GM12878 (cell line): ENCODE data around the gene AFAP1L2. TPM values are rescaled to one million over a fixed set of nuclear protein-coding genes. Genes with fewer than 3 reads are reported as not detected.

Experiments used
- ATAC-seq: fragments of 200-7000 bp; cut with Tn5 transposase; 3 replicates; pipeline ENCODE4 v1.9.1; 2020; ENCODE audit warnings: mild to moderate bottlenecking, moderate library complexity
- BruUV-seq: library from RNA; stranded (reverse); fragments of 400-500 nt; replicated peaks from 2 replicates; lab custom pipeline; 2021; lab: Mats Ljungman, UMichigan
- CTCF ChIA-PET: fragments of 300-600 bp; sonication (Branson Sonifier 250); formaldehyde crosslinking; extraction: SDS; loops from one replicate; lab custom pipeline; 2021; ENCODE audit warnings: inconsistent platforms; lab: Yijun Ruan, JAX
- POLR2A ChIA-PET: fragments of 350-600 bp; formaldehyde crosslinking; extraction: SDS; loops from one replicate; lab custom pipeline; 2021; ENCODE audit warnings: inconsistent platforms; lab: Charles Lee
- RAD21 ChIA-PET: fragments of 300-600 bp; sonication (Branson Sonifier 250); formaldehyde crosslinking; loops from one replicate; lab custom pipeline; 2023; ENCODE audit warnings: antibody characterized with exemption; ENCODE audit not compliant: unreplicated experiment; lab: Charles Lee
- SMC1A ChIA-PET: fragments of 300-600 bp; sonication (Branson Sonifier 250); formaldehyde crosslinking; loops from one replicate; lab custom pipeline; 2023; ENCODE audit not compliant: unreplicated experiment, uncharacterized antibody; lab: Charles Lee
- DNase-seq: peaks from one replicate; pipeline ENCODE4 v3.0.0-alpha.2; 2011; ENCODE audit warnings: low read depth, low spot score
- FAIRE-seq: peaks from 3 replicates; lab custom pipeline; 2011; peaks lifted over from hg19 to GRCh38; lab: Jason Lieb, UNC
- H2AFZ ChIP-seq: 2 replicates; pipeline ENCODE4 v1.6.0; 2011; ENCODE audit warnings: low read depth, low read length, control low read depth; ENCODE audit not compliant: control insufficient read depth
- H3K27ac ChIP-seq: 2 replicates; pipeline ENCODE4 v1.5.1; 2011; ENCODE audit warnings: control low read depth; ENCODE audit not compliant: control insufficient read depth, insufficient read depth
- H3K27me3 ChIP-seq, 2 experiments: replicated peaks in 1 of 2; 2 replicates each; pipeline versions ENCODE4 v1.6.0 to v1.6.1; 2011; ENCODE audit warnings: low read length in 1 of 2; ENCODE audit not compliant: control insufficient read depth in 2 of 2, insufficient read depth in 2 of 2
- H3K36me3 ChIP-seq, 2 experiments: 2 replicates each; pipeline ENCODE4 v1.5.1; 2011; ENCODE audit warnings: low read length in 1 of 2; ENCODE audit not compliant: control insufficient read depth in 2 of 2, insufficient read depth in 2 of 2
- H3K4me1 ChIP-seq: 2 replicates; pipeline ENCODE4 v1.6.1; 2011; ENCODE audit warnings: mild to moderate bottlenecking, low read length, moderate library complexity, mixed read lengths; ENCODE audit not compliant: control insufficient read depth, insufficient read depth
- H3K4me2 ChIP-seq: 2 replicates; pipeline ENCODE4 v1.6.0; 2011; ENCODE audit warnings: control low read depth; ENCODE audit not compliant: control insufficient read depth, insufficient read depth
- H3K4me3 ChIP-seq: fragments of 200-600 bp; sonication (generic); 2 replicates; pipeline ENCODE4 v1.5.1; 2016
- H3K79me2 ChIP-seq: 2 replicates; pipeline ENCODE4 v1.6.0; 2011; ENCODE audit warnings: low read length; ENCODE audit not compliant: control insufficient read depth, insufficient read depth
- H3K9ac ChIP-seq: 2 replicates; pipeline ENCODE4 v1.8.0; 2011; ENCODE audit warnings: low read length, control low read depth, mixed read lengths; ENCODE audit not compliant: control insufficient read depth, insufficient read depth
- H3K9me3 ChIP-seq: replicated peaks from 3 replicates; pipeline ENCODE4 v1.5.1; 2011; ENCODE audit warnings: mild to moderate bottlenecking, low read length; ENCODE audit not compliant: control insufficient read depth, insufficient read depth
- H4K20me1 ChIP-seq: 2 replicates; pipeline ENCODE4 v1.6.0; 2011; ENCODE audit not compliant: control insufficient read depth, insufficient read depth
- ESRRA ChIP-seq: IDR thresholded peaks from 2 replicates; pipeline ENCODE4 v1.6.1; 2012; ENCODE audit warnings: mild to moderate bottlenecking, low read length, improper control_type of control experiment
- RB1 ChIP-seq: fragments of 450-650 bp; formaldehyde crosslinking; IDR thresholded peaks from 2 replicates; pipeline ENCODE4 v1.6.1; 2017; ENCODE audit warnings: mild to moderate bottlenecking, borderline replicate concordance
- SUPT20H ChIP-seq: IDR thresholded peaks from 2 replicates; pipeline ENCODE4 v1.6.1; 2011; ENCODE audit warnings: low read depth, mild to moderate bottlenecking, low read length, moderate library complexity, borderline replicate concordance; ENCODE audit not compliant: control insufficient read depth
- TARDBP ChIP-seq: IDR thresholded peaks from 2 replicates; pipeline ENCODE4 v1.6.1; 2016; ENCODE audit warnings: borderline replicate concordance
- TCF7 ChIP-seq: IDR thresholded peaks from 2 replicates; pipeline ENCODE4 v1.6.1; 2014; ENCODE audit warnings: antibody characterized with exemption, borderline replicate concordance
- WGBS: methylation state at CpG from one replicate; pipeline ENCODE4 v1.1.6; 2016; ENCODE audit warnings: low lambda C conversion rate; ENCODE audit not compliant: insufficient replicate concordance, insufficient coverage; ENCODE audit errors: missing lambda C conversion rate; 5-methylcytosine and 5-hydroxymethylcytosine counted together
- in situ Hi-C: fragments of 300-500 bp; cut with MboI; formaldehyde crosslinking; loops from 9 replicates; pipeline ENCODE4 v1.14.3; 2018; ENCODE audit warnings: mixed read lengths
- intact Hi-C: fragments of 100-400 bp; cut with micrococcal nuclease; formaldehyde crosslinking; loops from one replicate; pipeline ENCODE4 v1.14.2; 2022; ENCODE audit not compliant: unreplicated experiment
- polyA plus RNA-seq, 11 experiments: library from polyadenylated mRNA; depleted of rRNA in 4 of 11; unstranded in 6 of 11; stranded (reverse) in 5 of 11; fragments of >200 nt; fragmentation: Nextera tagmentation in 4 of 11; fragmentation: Illumina TruSeq in 1 of 11; extraction: Ambion mirVana in 4 of 11; extraction: Trizol in 1 of 11; gene quantifications; 1 replicate in 1 of 11; 2 replicates in 10 of 11; pipeline versions ENCODE4 v1.2.1 to v1.2.3, GENCODE V29; 2011 to 2016; ENCODE audit warnings: inconsistent platforms in 2 of 11, missing spikeins in 2 of 11, low read depth in 1 of 11
- total RNA-seq, 4 experiments: library from RNA; depleted of rRNA in 3 of 4; stranded (reverse); fragments of >200 nt in 3 of 4; fragmentation: Illumina TruSeq in 1 of 4; extraction: Trizol in 1 of 4; gene quantifications; 2 replicates each; pipeline versions ENCODE4 v1.2.1 to v1.2.3, GENCODE V29; 2013 to 2021
- TF ChIP-seq, protein P1 (sequence below): fragments of 450-650 bp; IDR thresholded peaks from 2 replicates; pipeline ENCODE4 v1.6.1; 2017; ENCODE audit warnings: mild to moderate bottlenecking, moderate library complexity
- TF ChIP-seq, protein P2 (sequence below), 3 experiments: IDR thresholded peaks in 2 of 3; conservative IDR thresholded peaks in 1 of 3; 2 replicates each; pipeline ENCODE4 v1.5.1; 2011; ENCODE audit warnings: low read depth in 3 of 3, low read length in 3 of 3, mild to moderate bottlenecking in 3 of 3, control low read depth in 2 of 3, moderate library complexity in 2 of 3, inconsistent platforms in 1 of 3, mixed read lengths in 1 of 3; ENCODE audit not compliant: control insufficient read depth in 2 of 3, insufficient read depth in 1 of 3; ENCODE audit errors: extremely low read depth in 1 of 3

The AFAP1L2 gene
- total and polyA plus RNA-seq, 10 of the 15 experiments (the other 5 are each of a cell fraction or from before 2014, with no cell fraction given): 0.03 to 4.0 (median 0.34) TPM

DNA sequence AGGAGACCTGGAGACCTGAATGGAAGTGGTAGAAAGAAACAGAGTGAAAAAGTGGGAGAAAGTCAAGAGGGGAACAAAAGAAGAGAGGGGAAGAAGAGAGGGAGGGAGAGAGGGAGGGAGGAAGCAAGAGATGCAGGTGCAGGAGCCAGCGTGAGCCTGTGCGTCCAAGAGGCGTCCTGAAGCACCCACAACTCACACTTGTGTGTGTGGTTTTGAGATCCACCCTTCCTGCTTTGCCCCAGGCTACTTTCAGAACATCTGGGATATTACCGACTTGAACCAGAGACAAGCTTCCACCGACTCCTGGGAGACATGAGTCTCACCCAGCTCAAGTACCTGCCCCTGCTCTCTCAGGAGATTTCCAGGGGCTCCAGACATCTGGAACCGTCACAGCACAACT is 9.8 kb downstream of the AFAP1L2 start (continued):
- TF ChIP-seq, protein P1, sequence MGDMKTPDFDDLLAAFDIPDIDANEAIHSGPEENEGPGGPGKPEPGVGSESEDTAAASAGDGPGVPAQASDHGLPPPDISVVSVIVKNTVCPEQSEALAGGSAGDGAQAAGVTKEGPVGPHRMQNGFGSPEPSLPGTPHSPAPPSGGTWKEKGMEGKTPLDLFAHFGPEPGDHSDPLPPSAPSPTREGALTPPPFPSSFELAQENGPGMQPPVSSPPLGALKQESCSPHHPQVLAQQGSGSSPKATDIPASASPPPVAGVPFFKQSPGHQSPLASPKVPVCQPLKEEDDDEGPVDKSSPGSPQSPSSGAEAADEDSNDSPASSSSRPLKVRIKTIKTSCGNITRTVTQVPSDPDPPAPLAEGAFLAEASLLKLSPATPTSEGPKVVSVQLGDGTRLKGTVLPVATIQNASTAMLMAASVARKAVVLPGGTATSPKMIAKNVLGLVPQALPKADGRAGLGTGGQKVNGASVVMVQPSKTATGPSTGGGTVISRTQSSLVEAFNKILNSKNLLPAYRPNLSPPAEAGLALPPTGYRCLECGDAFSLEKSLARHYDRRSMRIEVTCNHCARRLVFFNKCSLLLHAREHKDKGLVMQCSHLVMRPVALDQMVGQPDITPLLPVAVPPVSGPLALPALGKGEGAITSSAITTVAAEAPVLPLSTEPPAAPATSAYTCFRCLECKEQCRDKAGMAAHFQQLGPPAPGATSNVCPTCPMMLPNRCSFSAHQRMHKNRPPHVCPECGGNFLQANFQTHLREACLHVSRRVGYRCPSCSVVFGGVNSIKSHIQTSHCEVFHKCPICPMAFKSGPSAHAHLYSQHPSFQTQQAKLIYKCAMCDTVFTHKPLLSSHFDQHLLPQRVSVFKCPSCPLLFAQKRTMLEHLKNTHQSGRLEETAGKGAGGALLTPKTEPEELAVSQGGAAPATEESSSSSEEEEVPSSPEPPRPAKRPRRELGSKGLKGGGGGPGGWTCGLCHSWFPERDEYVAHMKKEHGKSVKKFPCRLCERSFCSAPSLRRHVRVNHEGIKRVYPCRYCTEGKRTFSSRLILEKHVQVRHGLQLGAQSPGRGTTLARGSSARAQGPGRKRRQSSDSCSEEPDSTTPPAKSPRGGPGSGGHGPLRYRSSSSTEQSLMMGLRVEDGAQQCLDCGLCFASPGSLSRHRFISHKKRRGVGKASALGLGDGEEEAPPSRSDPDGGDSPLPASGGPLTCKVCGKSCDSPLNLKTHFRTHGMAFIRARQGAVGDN: no peak
- no peak for TF ChIP-seq TARDBP
- TF ChIP-seq, protein P2, sequence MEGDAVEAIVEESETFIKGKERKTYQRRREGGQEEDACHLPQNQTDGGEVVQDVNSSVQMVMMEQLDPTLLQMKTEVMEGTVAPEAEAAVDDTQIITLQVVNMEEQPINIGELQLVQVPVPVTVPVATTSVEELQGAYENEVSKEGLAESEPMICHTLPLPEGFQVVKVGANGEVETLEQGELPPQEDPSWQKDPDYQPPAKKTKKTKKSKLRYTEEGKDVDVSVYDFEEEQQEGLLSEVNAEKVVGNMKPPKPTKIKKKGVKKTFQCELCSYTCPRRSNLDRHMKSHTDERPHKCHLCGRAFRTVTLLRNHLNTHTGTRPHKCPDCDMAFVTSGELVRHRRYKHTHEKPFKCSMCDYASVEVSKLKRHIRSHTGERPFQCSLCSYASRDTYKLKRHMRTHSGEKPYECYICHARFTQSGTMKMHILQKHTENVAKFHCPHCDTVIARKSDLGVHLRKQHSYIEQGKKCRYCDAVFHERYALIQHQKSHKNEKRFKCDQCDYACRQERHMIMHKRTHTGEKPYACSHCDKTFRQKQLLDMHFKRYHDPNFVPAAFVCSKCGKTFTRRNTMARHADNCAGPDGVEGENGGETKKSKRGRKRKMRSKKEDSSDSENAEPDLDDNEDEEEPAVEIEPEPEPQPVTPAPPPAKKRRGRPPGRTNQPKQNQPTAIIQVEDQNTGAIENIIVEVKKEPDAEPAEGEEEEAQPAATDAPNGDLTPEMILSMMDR (IDR thresholded peaks at IDR 0.05 in 2 of 3, conservative IDR thresholded peaks at IDR 0.05 in 1 of 3; ENCODE audit: control insufficient read depth in 2 of 3, extremely low read depth in 1 of 3, insufficient read depth in 1 of 3, low read depth in 3 of 3, low read length in 3 of 3): no peak
- no peak for TF ChIP-seq ESRRA
- no peak for TF ChIP-seq SUPT20H

DNA sequence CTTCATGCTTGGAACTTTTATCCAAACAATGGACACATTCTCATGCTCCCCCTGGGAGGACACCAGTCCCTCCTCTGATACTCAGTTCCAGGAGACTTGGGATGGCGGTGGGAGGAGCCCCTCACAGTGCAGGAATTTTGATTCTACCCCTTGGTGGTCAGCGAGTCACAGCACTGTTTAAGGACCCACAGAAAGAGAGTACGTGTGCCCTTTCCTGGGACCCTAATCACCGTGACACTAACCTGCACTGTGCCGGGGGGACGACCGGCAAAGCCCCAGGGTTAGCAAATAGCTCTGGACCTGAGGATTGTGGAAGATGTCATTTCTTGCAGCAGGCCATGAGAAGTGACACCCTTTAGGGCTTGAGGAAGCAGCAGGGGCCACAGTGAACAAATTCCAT is 10.4 kb downstream of the AFAP1L2 start:
- CTCF ChIA-PET: no interaction called here
- Histone ChIP-seq H3K9me3 (peaks cover 9% of the 10 kb centered on the region; the same call in 2 of the 3 replicates), H3K27ac (no peak overlapping the region), H3K9ac (no peak overlapping the region), H3K79me2 (no peaks in the 10 kb centered on the region), H2AFZ (no peak overlapping the region), H3K27me3 (no peaks in the 10 kb centered on the region), H3K4me2 (no peak overlapping the region), H4K20me1 (no peaks in the 10 kb centered on the region), H3K4me1 (peaks cover 26% of the 10 kb centered on the region), H3K36me3 (no peaks in the 10 kb centered on the region), H3K4me3 (no peak overlapping the region)
- in situ Hi-C loops (no loop called here), intact Hi-C loops (no loop called here)
- POLR2A ChIA-PET: no interaction called here
- TF ChIP-seq RB1 (no peak), TCF7 (no peak)
- RAD21 ChIA-PET: no interaction called here
- no TSS peak for BruUV-seq
- FAIRE-seq (no peak), DNase-seq (no peak), ATAC-seq (no peak)
- SMC1A ChIA-PET: no interaction called here
- WGBS: 70% methylated on average over 7 of the region's 7 CpGs
